ENCODE measurements around the gene BHLHE41.
A peak's percentile ranks its signal among the peaks of the same experiment; 100 is the strongest.

Gene BHLHE41

DNA sequence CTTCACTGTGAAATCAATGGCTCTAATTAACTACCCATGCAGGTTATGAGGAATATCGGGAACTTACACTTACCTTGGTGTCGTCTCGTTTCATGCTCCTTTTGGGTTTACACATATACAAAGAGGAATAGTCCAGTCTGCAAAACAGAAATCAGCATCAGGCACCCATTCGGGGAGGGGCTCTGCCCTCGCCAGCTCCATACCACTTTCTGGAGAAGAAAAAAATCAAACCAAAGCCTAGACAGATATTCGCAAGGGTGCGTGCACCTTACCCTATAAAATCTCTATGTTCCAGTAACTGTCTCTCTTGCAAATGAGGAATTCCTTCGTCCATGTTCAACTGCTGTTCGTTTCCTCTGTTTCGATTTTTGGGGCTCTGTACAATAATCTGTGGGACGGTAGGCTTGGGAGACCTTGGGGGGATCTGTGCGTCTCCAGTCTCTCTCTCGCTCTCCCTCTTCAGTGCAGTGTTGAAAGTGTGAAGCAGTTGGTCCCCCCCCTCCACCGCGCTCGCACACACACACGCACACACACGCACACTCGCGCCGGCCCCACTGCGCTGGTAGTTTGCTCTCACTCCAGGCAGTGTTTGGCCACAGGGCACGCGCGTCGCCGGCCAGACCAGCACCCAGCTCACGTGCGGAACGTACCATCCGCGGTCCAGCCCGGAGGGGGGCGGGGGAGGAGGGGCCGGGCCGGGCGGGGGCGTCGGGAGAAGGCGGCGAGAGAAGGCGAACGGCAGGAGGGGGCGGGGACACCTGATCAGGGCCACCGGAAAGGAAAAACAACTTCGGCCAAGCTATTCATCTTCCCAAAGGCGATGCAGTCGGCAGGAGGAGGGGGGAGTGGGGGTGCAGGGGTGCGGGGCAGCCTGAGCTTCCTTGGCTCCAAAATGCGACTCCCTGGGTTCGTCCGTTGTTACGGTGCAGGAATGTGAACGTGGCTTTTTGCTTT lies at the start of gene BHLHE41:
BHLHE41 (minus strand) TSS at position 592 of the 954 bp plus-strand sequence; CDS start at position 334, 258 bp downstream.
- no peak for DNase-seq (ENCODE audit: insufficient read length, low spot score)
- peak; percentile 42 for FAIRE-seq

DNA sequence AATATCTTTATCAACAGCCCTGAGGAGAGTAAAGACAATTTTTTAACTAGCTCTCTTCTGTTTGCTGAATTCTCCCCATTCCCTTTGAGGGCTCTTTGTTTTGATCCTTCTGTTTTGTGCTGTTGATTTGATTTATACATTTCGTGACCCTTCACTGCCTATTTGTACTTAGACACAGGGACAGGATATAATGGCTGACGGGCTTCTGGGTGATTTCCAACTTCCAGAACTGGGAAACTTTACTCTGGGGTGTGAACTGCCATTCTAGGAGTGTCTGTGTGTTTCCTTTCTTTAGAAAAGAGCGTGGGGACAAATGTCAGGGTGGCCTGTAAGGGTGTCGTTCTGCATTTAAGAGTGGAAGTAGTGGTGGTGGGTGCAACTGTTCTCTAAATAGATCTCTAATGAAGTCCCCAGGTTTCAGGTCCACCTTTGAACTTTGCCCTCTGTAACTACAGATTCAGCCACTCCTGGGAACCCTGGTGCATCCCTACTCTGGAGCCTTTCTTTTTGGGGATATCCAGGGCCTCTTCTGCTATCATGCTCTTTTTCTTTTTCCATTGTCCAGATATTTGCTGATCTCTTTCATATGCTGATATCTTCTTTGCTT lies 48.2 kb upstream of the BHLHE41 start:
- no peak for DNase-seq (ENCODE audit: insufficient read length, low spot score)
- peak; percentile 68 for FAIRE-seq

- DNase-seq (ENCODE audit: insufficient read length, low spot score) (no peak), FAIRE-seq (no peak)
Measured at GRCh38 chr12:26172539-26172938, 47.7 kb upstream of the BHLHE41 start.

- DNase-seq (ENCODE audit: insufficient read length, low spot score) = no peak
- FAIRE-seq = peak; percentile 44
Measured at GRCh38 chr12:26172013-26172412, 47.2 kb upstream of the BHLHE41 start.

DNA sequence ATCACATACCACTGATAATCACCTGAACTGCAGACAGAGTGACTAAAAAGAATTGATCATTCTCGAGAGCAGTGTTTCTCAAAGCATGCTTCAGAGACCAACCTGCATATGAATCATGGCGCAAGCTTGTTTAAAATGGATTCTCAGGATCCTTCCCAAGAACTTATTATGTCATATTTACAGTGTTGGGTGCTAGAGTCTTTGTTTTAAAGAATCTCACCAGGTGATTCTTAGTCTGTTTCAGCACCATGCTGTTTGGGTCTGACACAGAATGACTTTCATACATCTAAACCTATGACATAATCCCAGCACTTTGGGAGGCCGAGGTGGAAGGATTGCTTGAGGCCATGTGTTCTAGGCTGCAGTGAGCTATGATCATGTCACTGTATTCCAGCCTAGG lies 39.3 kb upstream of the BHLHE41 start:
- peak; percentile 47 for FAIRE-seq

DNA sequence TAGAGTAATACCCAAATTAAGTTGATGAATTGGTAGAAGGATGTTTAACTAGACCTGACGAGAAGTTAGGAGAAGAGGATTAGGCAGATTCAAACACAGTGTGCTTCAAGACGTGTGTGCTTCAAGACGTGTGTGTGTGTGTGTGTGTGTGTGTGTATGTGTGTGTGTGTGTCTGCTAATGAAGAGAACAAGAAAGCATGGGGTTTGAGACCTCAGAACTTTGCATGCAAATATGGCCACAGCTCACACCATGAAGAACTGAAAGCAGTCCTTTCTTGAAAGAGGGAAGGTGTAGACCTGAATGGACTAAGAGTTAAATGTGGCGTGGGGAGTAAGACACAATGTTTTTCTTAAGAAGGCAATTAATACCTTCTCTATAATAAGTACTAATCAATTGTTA lies 38.1 kb upstream of the BHLHE41 start:
- peak; percentile 97 for FAIRE-seq
- peak; percentile 31 for DNase-seq (ENCODE audit: insufficient read length, low spot score)

More for the DNA sequence above, 39.3 kb upstream of the BHLHE41 start:
- DNase-seq (ENCODE audit: insufficient read length, low spot score) = no peak

DNA sequence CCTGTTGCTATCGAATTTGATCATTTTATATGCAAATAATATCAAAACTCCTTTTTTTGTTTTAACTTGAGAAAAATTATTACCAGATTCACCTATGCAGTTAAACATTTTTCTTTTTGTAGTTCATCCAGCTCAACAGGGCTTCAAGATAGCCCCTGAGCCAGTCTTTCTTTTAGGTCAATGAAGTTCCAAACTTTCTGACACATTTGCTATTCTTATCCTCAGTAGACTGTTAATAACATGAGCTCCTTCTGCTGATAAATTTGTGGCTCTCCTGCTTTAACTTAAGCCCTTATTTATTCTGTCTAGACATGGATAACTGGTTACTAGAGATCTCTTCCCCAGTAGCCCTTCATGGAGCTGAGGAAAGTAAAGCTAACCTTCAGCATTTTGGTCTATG lies 37.3 kb upstream of the BHLHE41 start:
- FAIRE-seq (no peak), DNase-seq (ENCODE audit: insufficient read length, low spot score) (no peak)

- FAIRE-seq (no peak), DNase-seq (ENCODE audit: insufficient read length, low spot score) (no peak)
Measured at GRCh38 chr12:26158078-26158764, 33.4 kb upstream of the BHLHE41 start.

GRCh38 chr12:26157001-26157400 lies 32.2 kb upstream of the BHLHE41 start:
- FAIRE-seq (no peak), DNase-seq (ENCODE audit: insufficient read length, low spot score) (no peak)

- peak; percentile 44 for DNase-seq (ENCODE audit: insufficient read length, low spot score)
- peak; percentile 100 for FAIRE-seq
Measured at GRCh38 chr12:26156201-26156871, 31.5 kb upstream of the BHLHE41 start.

- no peak for DNase-seq (ENCODE audit: insufficient read length, low spot score)
- FAIRE-seq = peak; percentile 72
Measured at GRCh38 chr12:26153421-26154154, 28.8 kb upstream of the BHLHE41 start.

GRCh38 chr12:26152507-26153102 lies 27.8 kb upstream of the BHLHE41 start:
- DNase-seq (ENCODE audit: insufficient read length, low spot score) (no peak), FAIRE-seq (no peak)

DNA sequence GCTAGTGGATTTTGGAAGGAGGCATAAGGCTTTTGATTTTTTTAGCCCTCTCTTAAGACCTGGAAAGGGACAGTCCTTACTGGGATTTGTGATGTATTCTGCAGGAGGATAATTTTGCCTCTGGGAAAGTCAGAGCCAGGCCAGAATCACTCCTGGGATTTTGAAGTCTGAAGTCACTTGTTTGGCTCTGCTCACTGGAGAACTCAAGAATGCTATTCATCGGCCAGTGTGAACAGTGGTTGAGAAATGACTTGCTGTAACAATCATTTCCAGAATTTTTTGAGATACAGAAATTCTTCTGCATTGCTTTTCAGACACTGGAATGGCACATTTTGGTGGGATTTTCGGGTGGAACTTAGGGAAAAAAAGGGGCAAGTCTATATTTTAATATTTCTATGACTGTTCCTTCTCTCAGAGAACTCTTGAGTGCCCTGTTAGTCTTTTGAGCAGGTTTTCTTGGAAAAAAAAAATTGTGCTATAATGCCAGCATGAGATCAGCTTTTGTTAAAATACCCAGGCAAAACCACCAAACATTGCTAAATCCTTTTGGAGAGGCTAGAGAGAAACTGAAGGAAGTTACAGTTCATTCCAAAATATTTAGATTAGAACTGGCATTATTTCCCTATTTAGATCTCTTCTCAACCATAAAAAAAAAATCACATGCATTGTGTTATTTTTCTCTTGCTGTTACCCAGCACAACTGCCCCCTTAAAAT lies 26.1 kb upstream of the BHLHE41 start:
- FAIRE-seq = no peak
- no peak for DNase-seq (ENCODE audit: insufficient read length, low spot score)

- FAIRE-seq = no peak
- no peak for DNase-seq (ENCODE audit: insufficient read length, low spot score)
Measured at GRCh38 chr12:26149968-26150500, 25.2 kb upstream of the BHLHE41 start.

- DNase-seq (ENCODE audit: insufficient read length, low spot score) (no peak), FAIRE-seq (no peak)
Measured at GRCh38 chr12:26148291-26148690, 23.5 kb upstream of the BHLHE41 start.

DNA sequence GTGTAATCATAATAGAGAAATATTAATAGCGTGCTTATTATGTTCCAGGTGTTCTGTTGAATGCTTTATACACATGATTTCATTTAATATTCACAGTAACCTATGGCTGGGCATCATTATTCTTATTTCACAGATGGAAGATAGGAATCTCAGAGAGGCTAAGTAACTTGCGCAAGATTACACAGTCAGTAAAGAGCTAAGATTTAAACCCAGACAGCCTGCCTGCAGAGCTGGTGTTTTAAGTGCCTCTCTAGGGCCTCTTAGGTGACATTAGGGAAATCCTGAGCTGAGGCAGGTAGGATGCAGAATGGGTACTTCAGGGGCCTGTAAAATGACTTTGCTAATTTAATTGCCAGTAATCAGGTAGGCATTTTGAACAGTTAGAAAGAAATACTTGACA lies 18.5 kb upstream of the BHLHE41 start:
- no peak for FAIRE-seq
- no peak for DNase-seq (ENCODE audit: insufficient read length, low spot score)

- DNase-seq (ENCODE audit: insufficient read length, low spot score) = no peak
- no peak for FAIRE-seq
Measured at GRCh38 chr12:26138860-26139259, 14.0 kb upstream of the BHLHE41 start.

GRCh38 chr12:26136688-26137087 lies 11.9 kb upstream of the BHLHE41 start:
- no peak for FAIRE-seq
- DNase-seq (ENCODE audit: insufficient read length, low spot score) = no peak

GRCh38 chr12:26135571-26135970 lies 10.7 kb upstream of the BHLHE41 start:
- DNase-seq (ENCODE audit: insufficient read length, low spot score) = no peak
- FAIRE-seq = no peak
